Upper lobe of left lung (tissue), 4 donors: ENCODE measurements around the gene CADM3.

ENCODE experiments used
- CTCF ChIP-seq, 6 experiments: fragments of 450-650 bp in 4 of 6; fragments of 200-600 bp in 2 of 6; sonication (generic) in 2 of 6; IDR thresholded peaks; one replicate each; pipeline ENCODE4 v1.5.1; 2016 to 2019; ENCODE audit warnings: antibody characterized with exemption in 6 of 6
- EP300 ChIP-seq, 4 donors: sonication (generic); formaldehyde crosslinking; IDR thresholded peaks; one replicate each; pipeline ENCODE4 v1.5.1; 2017; ENCODE audit warnings: antibody characterized with exemption in 4 of 4, control low read depth in 2 of 4
- POLR2A ChIP-seq, 4 donors: fragments of 450-650 bp; IDR thresholded peaks; one replicate each; pipeline ENCODE4 v1.5.1; 2016 to 2017; ENCODE audit warnings: antibody characterized with exemption in 4 of 4, mild to moderate bottlenecking in 2 of 4
- POLR2AphosphoS5 ChIP-seq, 2 donors: sonication (generic); formaldehyde crosslinking; IDR thresholded peaks; one replicate each; pipeline ENCODE4 v1.5.1; 2017; ENCODE audit warnings: antibody characterized with exemption in 2 of 2

- no peak for TF ChIP-seq CTCF (IDR thresholded peaks at IDR 0.05)
- TF ChIP-seq POLR2AphosphoS5 (IDR thresholded peaks at IDR 0.05), result no peak
- no peak for TF ChIP-seq POLR2A (IDR thresholded peaks at IDR 0.05)
- TF ChIP-seq EP300 (IDR thresholded peaks at IDR 0.05), result no peak
These were observed 26.8 kb upstream of the CADM3 start for GRCh38 chr1:159144571-159144970.
